Measurements from ENCODE around the gene CORO6.

- TF ChIP-seq CTCF (conservative IDR thresholded peaks at IDR 0.05) (no peak), EZH2 (IDR thresholded peaks at IDR 0.05; ENCODE audit: low read depth) (no peak)
Measured at GRCh38 chr17:29613856-29614255, 8.9 kb downstream of the CORO6 start.
